GM23338 (cell line): Measurements from ENCODE around the gene GATA1. TPM values are rescaled to one million over a fixed set of nuclear protein-coding genes. Genes with fewer than 3 reads are reported as not detected.

Experiments
- ATAC-seq: fragments of 200-7000 bp; cut with Tn5 transposase; 3 replicates; pipeline ENCODE4 v1.9.1; 2020
- DNase-seq: peaks from one replicate; pipeline ENCODE4 v3.0.0-alpha.2; 2015; ENCODE audit warnings: low spot score
- H2AFZ ChIP-seq: fragments of 200-600 bp; sonication (generic); 2 replicates; pipeline ENCODE4 v1.8.0; 2016; ENCODE audit warnings: antibody characterized with exemption, mild to moderate bottlenecking, moderate library complexity
- H3F3A ChIP-seq: fragments of 200-600 bp; sonication (generic); replicated peaks from 2 replicates; pipeline ENCODE4 v1.8.0; 2017; ENCODE audit warnings: antibody characterized with exemption, mixed run types, low read depth
- H3K27ac ChIP-seq: fragments of 200-600 bp; sonication (generic); 2 replicates; pipeline ENCODE4 v1.6.1; 2016; ENCODE audit warnings: low read depth
- H3K27me3 ChIP-seq: fragments of 200-600 bp; sonication (generic); 2 replicates; pipeline ENCODE4 v1.8.0; 2016; ENCODE audit warnings: mild to moderate bottlenecking, mixed run types, moderate library complexity; ENCODE audit not compliant: insufficient read depth
- H3K36me3 ChIP-seq: fragments of 200-600 bp; sonication (generic); 2 replicates; pipeline ENCODE4 v1.8.0; 2016; ENCODE audit warnings: mild to moderate bottlenecking; ENCODE audit not compliant: insufficient read depth
- H3K4me1 ChIP-seq: fragments of 200-600 bp; sonication (generic); 2 replicates; pipeline ENCODE4 v1.8.0; 2016; ENCODE audit warnings: mild to moderate bottlenecking, moderate library complexity; ENCODE audit not compliant: insufficient read depth
- H3K4me2 ChIP-seq: fragments of 200-600 bp; sonication (generic); 2 replicates; pipeline ENCODE4 v1.7.1; 2017; ENCODE audit warnings: mixed run types
- H3K4me3 ChIP-seq: fragments of 200-600 bp; sonication (generic); 2 replicates; pipeline ENCODE4 v1.6.1; 2016; ENCODE audit warnings: mixed run types
- H3K79me2 ChIP-seq: fragments of 200-600 bp; sonication (generic); replicated peaks from 2 replicates; pipeline ENCODE4 v1.8.0; 2017; ENCODE audit warnings: mild to moderate bottlenecking; ENCODE audit not compliant: insufficient read depth
- H3K9me2 ChIP-seq: fragments of 200-600 bp; sonication (generic); 2 replicates; pipeline ENCODE4 v1.8.0; 2017; ENCODE audit not compliant: insufficient read depth
- H4K20me1 ChIP-seq: fragments of 200-600 bp; sonication (generic); replicated peaks from 2 replicates; pipeline ENCODE4 v1.8.0; 2017; ENCODE audit warnings: mild to moderate bottlenecking; ENCODE audit not compliant: insufficient read depth
- H3K27ac Mint-ChIP-seq: 2 replicates; pipeline ENCODE4 v1.8.0; 2020; ENCODE audit warnings: inconsistent platforms, mild to moderate bottlenecking, moderate library complexity, mixed read lengths
- H3K27me3 Mint-ChIP-seq: 3 replicates; pipeline ENCODE4 v1.8.0; 2022; ENCODE audit warnings: low read depth, mild to moderate bottlenecking, moderate library complexity, mixed read lengths, inconsistent platforms; ENCODE audit not compliant: insufficient read depth, poor library complexity
- H3K36me3 Mint-ChIP-seq: 3 replicates; pipeline ENCODE4 v1.8.0; 2021; ENCODE audit warnings: low read depth, mild to moderate bottlenecking, inconsistent platforms, moderate library complexity, mixed read lengths
- H3K4me1 Mint-ChIP-seq: 3 replicates; pipeline ENCODE4 v1.8.0; 2020; ENCODE audit warnings: mild to moderate bottlenecking, inconsistent platforms, mixed read lengths
- H3K4me3 Mint-ChIP-seq: 3 replicates; pipeline ENCODE4 v1.8.0; 2021; ENCODE audit warnings: moderate library complexity, mild to moderate bottlenecking, inconsistent platforms, mixed read lengths
- H3K9me3 Mint-ChIP-seq: 3 replicates; pipeline ENCODE4 v1.8.0; 2020; ENCODE audit warnings: moderate library complexity, mild to moderate bottlenecking, inconsistent platforms, mixed read lengths
- CREB1 ChIP-seq: fragments of 250-450 bp; sonication (Bioruptor Pico); IDR thresholded peaks from 2 replicates; pipeline ENCODE4 v1.5.0; 2020; ENCODE audit warnings: low read depth, mild to moderate bottlenecking, moderate library complexity
- EZH2 ChIP-seq: fragments of 200-600 bp; sonication (generic); IDR thresholded peaks from one replicate; pipeline ENCODE4 v1.8.0; 2017; ENCODE audit warnings: antibody characterized with exemption, mild to moderate bottlenecking, low read depth; ENCODE audit not compliant: unreplicated experiment
- EZH2phosphoT487 ChIP-seq: fragments of 200-600 bp; sonication (generic); IDR thresholded peaks from one replicate; pipeline ENCODE4 v1.8.1; 2018; ENCODE audit warnings: antibody characterized with exemption; ENCODE audit not compliant: unreplicated experiment
- JUNB ChIP-seq: IDR thresholded peaks from one replicate; pipeline ENCODE4 v1.6.1; 2016; ENCODE audit warnings: antibody characterized with exemption; ENCODE audit not compliant: unreplicated experiment
- NANOG ChIP-seq: IDR thresholded peaks from 2 replicates; pipeline ENCODE4 v1.6.1; 2016; ENCODE audit warnings: antibody characterized with exemption, borderline replicate concordance
- POLR2AphosphoS5 ChIP-seq: IDR thresholded peaks from 2 replicates; pipeline ENCODE4 v1.6.1; 2016; ENCODE audit warnings: antibody characterized with exemption, low read depth
- STAT1 ChIP-seq: IDR thresholded peaks from one replicate; pipeline ENCODE4 v1.6.1; 2016; ENCODE audit warnings: antibody characterized with exemption; ENCODE audit not compliant: unreplicated experiment
- ZNF114 ChIP-seq: fragments of 250-450 bp; sonication (Bioruptor Pico); IDR thresholded peaks from 2 replicates; pipeline ENCODE4 v1.5.0; 2020; ENCODE audit warnings: mild to moderate bottlenecking, moderate library complexity
- ZNF331 ChIP-seq: fragments of 250-450 bp; sonication (Bioruptor Pico); IDR thresholded peaks from 2 replicates; pipeline ENCODE4 v1.5.0; 2020; ENCODE audit warnings: low read depth, mild to moderate bottlenecking, moderate library complexity
- polyA plus RNA-seq: library from polyadenylated mRNA; unstranded; fragments of >200 nt; fragmentation: Nextera tagmentation; extraction: Ambion mirVana; gene quantifications from 2 replicates; pipeline ENCODE4 v1.2.1, GENCODE V29; 2016
- total RNA-seq: library from RNA; depleted of rRNA; stranded (reverse); fragments of >200 nt; shearing (Covaris generic); gene quantifications from 2 replicates; pipeline ENCODE4 v1.2.3, GENCODE V29; 2014
- TF ChIP-seq, protein P1 (sequence below): fragments of 250-450 bp; sonication (Bioruptor Pico); IDR thresholded peaks from 2 replicates; pipeline ENCODE4 v1.5.0; 2020; ENCODE audit warnings: mild to moderate bottlenecking, moderate library complexity
- TF ChIP-seq, protein P2 (sequence below): IDR thresholded peaks from one replicate; pipeline ENCODE4 v1.6.1; 2018; ENCODE audit warnings: antibody characterized with exemption; ENCODE audit not compliant: unreplicated experiment
- TF ChIP-seq, protein P3 (sequence below): IDR thresholded peaks from 2 replicates; pipeline ENCODE4 v1.6.1; 2016; ENCODE audit warnings: antibody characterized with exemption
- TF ChIP-seq, protein P4 (sequence below), 2 experiments: fragments of 200-600 bp in 1 of 2; sonication (generic) in 1 of 2; conservative IDR thresholded peaks; 2 replicates each; pipeline versions ENCODE4 v1.5.1 to v1.6.1; 2016 to 2017; ENCODE audit warnings: antibody characterized with exemption in 2 of 2, low read depth in 2 of 2, mild to moderate bottlenecking in 2 of 2, moderate library complexity in 1 of 2

GATA1 gene
- total and polyA plus RNA-seq, 2 experiments from 2014 or later = not detected

DNA sequence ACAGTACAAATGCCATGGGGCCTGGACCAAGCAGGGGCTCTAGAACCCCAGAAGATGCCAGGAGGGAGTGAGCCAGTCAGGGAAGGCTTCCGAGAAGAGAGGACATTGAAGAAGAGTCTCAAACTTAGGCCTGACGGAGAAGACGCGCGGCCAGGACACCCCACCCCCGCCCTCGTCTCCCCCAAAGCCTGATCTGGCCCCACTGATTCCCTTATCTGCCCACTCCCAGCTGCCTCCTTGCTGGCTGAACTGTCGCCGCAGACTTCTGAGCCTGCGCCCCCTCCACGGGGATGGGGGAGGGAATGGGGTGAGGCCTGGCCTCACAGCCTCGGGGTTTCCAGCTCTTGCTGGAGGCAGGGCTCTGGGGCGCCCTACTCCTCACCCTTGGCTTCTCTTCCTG is 3.6 kb upstream of the GATA1 start:
- no peak overlapping the region for H2AFZ ChIP-seq
- H3K27me3 ChIP-seq = no peaks in the 10 kb centered on the region
- Mint-ChIP-seq H3K9me3 (no peaks in the 10 kb centered on the region; the same call in 2 of the 3 replicates), H3K4me3 (no peak overlapping the region), H3K27me3 (peaks cover 3% of the 10 kb centered on the region), H3K27ac (no peak overlapping the region), H3K36me3 (no peaks in the 10 kb centered on the region; the same call in 2 of the 3 replicates), H3K4me1 (no peaks in the 10 kb centered on the region; the same call in 2 of the 3 replicates)
- H3F3A ChIP-seq = no peaks in the 10 kb centered on the region
- no peak overlapping the region for H3K4me3 ChIP-seq
- no peaks in the 10 kb centered on the region for H4K20me1 ChIP-seq
- H3K4me1 ChIP-seq = no peaks in the 10 kb centered on the region
- TF ChIP-seq EZH2phosphoT487 = no peak
- no peak for TF ChIP-seq NANOG
- TF ChIP-seq, protein P1, sequence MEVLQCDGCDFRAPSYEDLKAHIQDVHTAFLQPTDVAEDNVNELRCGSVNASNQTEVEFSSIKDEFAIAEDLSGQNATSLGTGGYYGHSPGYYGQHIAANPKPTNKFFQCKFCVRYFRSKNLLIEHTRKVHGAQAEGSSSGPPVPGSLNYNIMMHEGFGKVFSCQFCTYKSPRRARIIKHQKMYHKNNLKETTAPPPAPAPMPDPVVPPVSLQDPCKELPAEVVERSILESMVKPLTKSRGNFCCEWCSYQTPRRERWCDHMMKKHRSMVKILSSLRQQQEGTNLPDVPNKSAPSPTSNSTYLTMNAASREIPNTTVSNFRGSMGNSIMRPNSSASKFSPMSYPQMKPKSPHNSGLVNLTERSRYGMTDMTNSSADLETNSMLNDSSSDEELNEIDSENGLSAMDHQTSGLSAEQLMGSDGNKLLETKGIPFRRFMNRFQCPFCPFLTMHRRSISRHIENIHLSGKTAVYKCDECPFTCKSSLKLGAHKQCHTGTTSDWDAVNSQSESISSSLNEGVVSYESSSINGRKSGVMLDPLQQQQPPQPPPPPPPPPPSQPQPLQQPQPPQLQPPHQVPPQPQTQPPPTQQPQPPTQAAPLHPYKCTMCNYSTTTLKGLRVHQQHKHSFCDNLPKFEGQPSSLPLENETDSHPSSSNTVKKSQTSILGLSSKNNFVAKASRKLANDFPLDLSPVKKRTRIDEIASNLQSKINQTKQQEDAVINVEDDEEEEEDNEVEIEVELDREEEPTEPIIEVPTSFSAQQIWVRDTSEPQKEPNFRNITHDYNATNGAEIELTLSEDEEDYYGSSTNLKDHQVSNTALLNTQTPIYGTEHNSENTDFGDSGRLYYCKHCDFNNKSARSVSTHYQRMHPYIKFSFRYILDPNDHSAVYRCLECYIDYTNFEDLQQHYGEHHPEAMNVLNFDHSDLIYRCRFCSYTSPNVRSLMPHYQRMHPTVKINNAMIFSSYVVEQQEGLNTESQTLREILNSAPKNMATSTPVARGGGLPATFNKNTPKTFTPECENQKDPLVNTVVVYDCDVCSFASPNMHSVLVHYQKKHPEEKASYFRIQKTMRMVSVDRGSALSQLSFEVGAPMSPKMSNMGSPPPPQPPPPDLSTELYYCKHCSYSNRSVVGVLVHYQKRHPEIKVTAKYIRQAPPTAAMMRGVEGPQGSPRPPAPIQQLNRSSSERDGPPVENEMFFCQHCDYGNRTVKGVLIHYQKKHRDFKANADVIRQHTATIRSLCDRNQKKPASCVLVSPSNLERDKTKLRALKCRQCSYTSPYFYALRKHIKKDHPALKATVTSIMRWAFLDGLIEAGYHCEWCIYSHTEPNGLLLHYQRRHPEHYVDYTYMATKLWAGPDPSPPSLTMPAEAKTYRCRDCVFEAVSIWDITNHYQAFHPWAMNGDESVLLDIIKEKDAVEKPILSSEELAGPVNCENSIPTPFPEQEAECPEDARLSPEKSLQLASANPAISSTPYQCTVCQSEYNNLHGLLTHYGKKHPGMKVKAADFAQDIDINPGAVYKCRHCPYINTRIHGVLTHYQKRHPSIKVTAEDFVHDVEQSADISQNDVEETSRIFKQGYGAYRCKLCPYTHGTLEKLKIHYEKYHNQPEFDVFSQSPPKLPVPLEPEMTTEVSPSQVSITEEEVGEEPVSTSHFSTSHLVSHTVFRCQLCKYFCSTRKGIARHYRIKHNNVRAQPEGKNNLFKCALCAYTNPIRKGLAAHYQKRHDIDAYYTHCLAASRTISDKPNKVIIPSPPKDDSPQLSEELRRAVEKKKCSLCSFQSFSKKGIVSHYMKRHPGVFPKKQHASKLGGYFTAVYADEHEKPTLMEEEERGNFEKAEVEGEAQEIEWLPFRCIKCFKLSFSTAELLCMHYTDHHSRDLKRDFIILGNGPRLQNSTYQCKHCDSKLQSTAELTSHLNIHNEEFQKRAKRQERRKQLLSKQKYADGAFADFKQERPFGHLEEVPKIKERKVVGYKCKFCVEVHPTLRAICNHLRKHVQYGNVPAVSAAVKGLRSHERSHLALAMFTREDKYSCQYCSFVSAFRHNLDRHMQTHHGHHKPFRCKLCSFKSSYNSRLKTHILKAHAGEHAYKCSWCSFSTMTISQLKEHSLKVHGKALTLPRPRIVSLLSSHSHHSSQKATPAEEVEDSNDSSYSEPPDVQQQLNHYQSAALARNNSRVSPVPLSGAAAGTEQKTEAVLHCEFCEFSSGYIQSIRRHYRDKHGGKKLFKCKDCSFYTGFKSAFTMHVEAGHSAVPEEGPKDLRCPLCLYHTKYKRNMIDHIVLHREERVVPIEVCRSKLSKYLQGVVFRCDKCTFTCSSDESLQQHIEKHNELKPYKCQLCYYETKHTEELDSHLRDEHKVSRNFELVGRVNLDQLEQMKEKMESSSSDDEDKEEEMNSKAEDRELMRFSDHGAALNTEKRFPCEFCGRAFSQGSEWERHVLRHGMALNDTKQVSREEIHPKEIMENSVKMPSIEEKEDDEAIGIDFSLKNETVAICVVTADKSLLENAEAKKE (CRISPR knock-in tag) = no peak
- TF ChIP-seq EZH2 = no peak
- TF ChIP-seq, protein P2, sequence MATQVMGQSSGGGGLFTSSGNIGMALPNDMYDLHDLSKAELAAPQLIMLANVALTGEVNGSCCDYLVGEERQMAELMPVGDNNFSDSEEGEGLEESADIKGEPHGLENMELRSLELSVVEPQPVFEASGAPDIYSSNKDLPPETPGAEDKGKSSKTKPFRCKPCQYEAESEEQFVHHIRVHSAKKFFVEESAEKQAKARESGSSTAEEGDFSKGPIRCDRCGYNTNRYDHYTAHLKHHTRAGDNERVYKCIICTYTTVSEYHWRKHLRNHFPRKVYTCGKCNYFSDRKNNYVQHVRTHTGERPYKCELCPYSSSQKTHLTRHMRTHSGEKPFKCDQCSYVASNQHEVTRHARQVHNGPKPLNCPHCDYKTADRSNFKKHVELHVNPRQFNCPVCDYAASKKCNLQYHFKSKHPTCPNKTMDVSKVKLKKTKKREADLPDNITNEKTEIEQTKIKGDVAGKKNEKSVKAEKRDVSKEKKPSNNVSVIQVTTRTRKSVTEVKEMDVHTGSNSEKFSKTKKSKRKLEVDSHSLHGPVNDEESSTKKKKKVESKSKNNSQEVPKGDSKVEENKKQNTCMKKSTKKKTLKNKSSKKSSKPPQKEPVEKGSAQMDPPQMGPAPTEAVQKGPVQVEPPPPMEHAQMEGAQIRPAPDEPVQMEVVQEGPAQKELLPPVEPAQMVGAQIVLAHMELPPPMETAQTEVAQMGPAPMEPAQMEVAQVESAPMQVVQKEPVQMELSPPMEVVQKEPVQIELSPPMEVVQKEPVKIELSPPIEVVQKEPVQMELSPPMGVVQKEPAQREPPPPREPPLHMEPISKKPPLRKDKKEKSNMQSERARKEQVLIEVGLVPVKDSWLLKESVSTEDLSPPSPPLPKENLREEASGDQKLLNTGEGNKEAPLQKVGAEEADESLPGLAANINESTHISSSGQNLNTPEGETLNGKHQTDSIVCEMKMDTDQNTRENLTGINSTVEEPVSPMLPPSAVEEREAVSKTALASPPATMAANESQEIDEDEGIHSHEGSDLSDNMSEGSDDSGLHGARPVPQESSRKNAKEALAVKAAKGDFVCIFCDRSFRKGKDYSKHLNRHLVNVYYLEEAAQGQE = no peak
- TF ChIP-seq, protein P3, sequence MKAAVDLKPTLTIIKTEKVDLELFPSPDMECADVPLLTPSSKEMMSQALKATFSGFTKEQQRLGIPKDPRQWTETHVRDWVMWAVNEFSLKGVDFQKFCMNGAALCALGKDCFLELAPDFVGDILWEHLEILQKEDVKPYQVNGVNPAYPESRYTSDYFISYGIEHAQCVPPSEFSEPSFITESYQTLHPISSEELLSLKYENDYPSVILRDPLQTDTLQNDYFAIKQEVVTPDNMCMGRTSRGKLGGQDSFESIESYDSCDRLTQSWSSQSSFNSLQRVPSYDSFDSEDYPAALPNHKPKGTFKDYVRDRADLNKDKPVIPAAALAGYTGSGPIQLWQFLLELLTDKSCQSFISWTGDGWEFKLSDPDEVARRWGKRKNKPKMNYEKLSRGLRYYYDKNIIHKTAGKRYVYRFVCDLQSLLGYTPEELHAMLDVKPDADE = no peak
- TF ChIP-seq ZNF114 (CRISPR knock-in tag) = no peak
- no peak for TF ChIP-seq ZNF331 (CRISPR knock-in tag)
- TF ChIP-seq, protein P4, sequence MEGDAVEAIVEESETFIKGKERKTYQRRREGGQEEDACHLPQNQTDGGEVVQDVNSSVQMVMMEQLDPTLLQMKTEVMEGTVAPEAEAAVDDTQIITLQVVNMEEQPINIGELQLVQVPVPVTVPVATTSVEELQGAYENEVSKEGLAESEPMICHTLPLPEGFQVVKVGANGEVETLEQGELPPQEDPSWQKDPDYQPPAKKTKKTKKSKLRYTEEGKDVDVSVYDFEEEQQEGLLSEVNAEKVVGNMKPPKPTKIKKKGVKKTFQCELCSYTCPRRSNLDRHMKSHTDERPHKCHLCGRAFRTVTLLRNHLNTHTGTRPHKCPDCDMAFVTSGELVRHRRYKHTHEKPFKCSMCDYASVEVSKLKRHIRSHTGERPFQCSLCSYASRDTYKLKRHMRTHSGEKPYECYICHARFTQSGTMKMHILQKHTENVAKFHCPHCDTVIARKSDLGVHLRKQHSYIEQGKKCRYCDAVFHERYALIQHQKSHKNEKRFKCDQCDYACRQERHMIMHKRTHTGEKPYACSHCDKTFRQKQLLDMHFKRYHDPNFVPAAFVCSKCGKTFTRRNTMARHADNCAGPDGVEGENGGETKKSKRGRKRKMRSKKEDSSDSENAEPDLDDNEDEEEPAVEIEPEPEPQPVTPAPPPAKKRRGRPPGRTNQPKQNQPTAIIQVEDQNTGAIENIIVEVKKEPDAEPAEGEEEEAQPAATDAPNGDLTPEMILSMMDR (conservative IDR thresholded peaks at IDR 0.05; ENCODE audit: low read depth in 2 of 2) = no peak
- no peak for TF ChIP-seq POLR2AphosphoS5
- TF ChIP-seq JUNB = no peak
- no peak for TF ChIP-seq STAT1
- TF ChIP-seq CREB1 (CRISPR knock-in tag) = no peak
- DNase-seq (no peak), ATAC-seq (no peak)
- no peaks in the 10 kb centered on the region for H3K79me2 ChIP-seq
- no peak overlapping the region for H3K27ac ChIP-seq
- no peaks in the 10 kb centered on the region for H3K9me2 ChIP-seq
- H3K4me2 ChIP-seq = no peak overlapping the region
- H3K36me3 ChIP-seq = no peaks in the 10 kb centered on the region
